HG03103 (cell line): ENCODE measurements around the gene TMEM179.
"Not testable (repeated sequence)": the region's sequence is repeated elsewhere in the genome, so short reads cannot be mapped to it uniquely, and the experiment has no call there.

Experiments used
- ATAC-seq: cut with Tn5 transposase; IDR thresholded peaks from one replicate; pipeline ENCODE4 v1.9.1; 2021; ENCODE audit warnings: low read depth; ENCODE audit not compliant: unreplicated experiment

TMEM179 gene

GRCh38 chr14:104604458-104605449 lies at the start of gene TMEM179:
Gene TMEM179, minus strand, starts transcription at chr14:104604772. Its CDS starts 31 bp downstream, at chr14:104604741.
- no peak for ATAC-seq

- ATAC-seq = no peak
Observed at GRCh38 chr14:104654119-104654518, 49.5 kb upstream of the TMEM179 start.

GRCh38 chr14:104653130-104653920 lies 48.8 kb upstream of the TMEM179 start:
- not testable (repeated sequence) for ATAC-seq

GRCh38 chr14:104652386-104652785 lies 47.8 kb upstream of the TMEM179 start:
- no peak for ATAC-seq

GRCh38 chr14:104651876-104652260 lies 47.3 kb upstream of the TMEM179 start:
- ATAC-seq = no peak

GRCh38 chr14:104650981-104651875 lies 46.7 kb upstream of the TMEM179 start:
- no peak for ATAC-seq

- ATAC-seq = no peak
Observed at GRCh38 chr14:104650057-104650980, 45.7 kb upstream of the TMEM179 start.

GRCh38 chr14:104647467-104648043 lies 43.0 kb upstream of the TMEM179 start:
- no peak for ATAC-seq

- no peak for ATAC-seq
Observed at GRCh38 chr14:104644656-104645378, 40.2 kb upstream of the TMEM179 start.

- ATAC-seq = no peak
Observed at GRCh38 chr14:104644091-104644635, 39.6 kb upstream of the TMEM179 start.

- no peak for ATAC-seq
Observed at GRCh38 chr14:104643306-104643705, 38.7 kb upstream of the TMEM179 start.

- no peak for ATAC-seq
Observed at GRCh38 chr14:104642540-104642868, 37.9 kb upstream of the TMEM179 start.

GRCh38 chr14:104641753-104642539 lies 37.4 kb upstream of the TMEM179 start:
- ATAC-seq = no peak

GRCh38 chr14:104640681-104641080 lies 36.1 kb upstream of the TMEM179 start:
- no peak for ATAC-seq

- ATAC-seq = no peak
Observed at GRCh38 chr14:104639885-104640548, 35.4 kb upstream of the TMEM179 start.

- no peak for ATAC-seq
Observed at GRCh38 chr14:104639471-104639870, 34.9 kb upstream of the TMEM179 start.

GRCh38 chr14:104638927-104639450 lies 34.4 kb upstream of the TMEM179 start:
- no peak for ATAC-seq
